Liver (tissue), 9 donors: ENCODE measurements around the gene CNOT11. TPM values are rescaled to one million over a fixed set of nuclear protein-coding genes. Genes with fewer than 3 reads are reported as not detected.

Experiments
- DNase-seq: peaks from one replicate; pipeline ENCODE4 v3.0.0-alpha.2; 2017; ENCODE audit warnings: low spot score
- H3K27ac ChIP-seq, 2 donors: one replicate each; pipeline ENCODE4 v1.7.0; 2013; ENCODE audit warnings: inconsistent platforms in 2 of 2, low read length in 2 of 2, control low read depth in 1 of 2, low read depth in 1 of 2, mild to moderate bottlenecking in 1 of 2
- H3K27me3 ChIP-seq, 4 donors: one replicate each; pipeline versions ENCODE4 v1.6.1 to v1.7.0; 2013; ENCODE audit warnings: low read length in 3 of 4, inconsistent platforms in 1 of 4, mild to moderate bottlenecking in 1 of 4, moderate library complexity in 1 of 4; ENCODE audit not compliant: control insufficient read depth in 4 of 4, insufficient read depth in 4 of 4
- H3K36me3 ChIP-seq, 4 donors: one replicate each; pipeline versions ENCODE4 v1.6.1 to v1.7.0; 2013; ENCODE audit warnings: low read length in 3 of 4, mild to moderate bottlenecking in 3 of 4, low read depth in 1 of 4, moderate library complexity in 1 of 4; ENCODE audit not compliant: control insufficient read depth in 4 of 4, insufficient read depth in 3 of 4
- H3K4me1 ChIP-seq, 4 donors: one replicate each; pipeline versions ENCODE4 v1.6.1 to v1.7.0; 2013; ENCODE audit warnings: low read length in 3 of 4, mild to moderate bottlenecking in 3 of 4, moderate library complexity in 1 of 4; ENCODE audit not compliant: control insufficient read depth in 4 of 4, insufficient read depth in 4 of 4
- H3K4me3 ChIP-seq, 3 donors: one replicate each; pipeline versions ENCODE4 v1.6.1 to v1.7.0; 2013; ENCODE audit warnings: low read length in 3 of 3, control low read depth in 1 of 3, low read depth in 1 of 3, mild to moderate bottlenecking in 1 of 3
- H3K9ac ChIP-seq, 2 donors: one replicate each; pipeline ENCODE4 v1.7.0; 2013; ENCODE audit warnings: low read length in 2 of 2, mild to moderate bottlenecking in 2 of 2, moderate library complexity in 2 of 2, control low read depth in 1 of 2, low read depth in 1 of 2
- H3K9me3 ChIP-seq, 4 donors: one replicate each; pipeline versions ENCODE4 v1.6.1 to v1.7.0; 2013; ENCODE audit warnings: low read length in 3 of 4; ENCODE audit not compliant: control insufficient read depth in 4 of 4
- ATF3 ChIP-seq: IDR thresholded peaks from 2 replicates; pipeline ENCODE4 v1.6.1; 2016; ENCODE audit warnings: antibody characterized with exemption
- CTCF ChIP-seq: fragments of 150-350 bp; IDR thresholded peaks from 2 replicates; pipeline ENCODE4 v1.5.1; 2017; ENCODE audit warnings: improper control_type of control experiment, low read depth, low read length; ENCODE audit not compliant: missing input control
- EGR1 ChIP-seq, 2 donors: IDR thresholded peaks; 2 replicates each; pipeline ENCODE4 v1.6.1; 2016 to 2018; ENCODE audit warnings: antibody characterized with exemption in 2 of 2, low read depth in 2 of 2
- FOXA1 ChIP-seq: IDR thresholded peaks from 2 replicates; pipeline ENCODE4 v1.6.1; 2016; ENCODE audit warnings: antibody characterized with exemption
- FOXA2 ChIP-seq: IDR thresholded peaks from 2 replicates; pipeline ENCODE4 v1.6.1; 2016; ENCODE audit warnings: antibody characterized with exemption
- GABPA ChIP-seq, 2 donors: IDR thresholded peaks in 1 of 2; conservative IDR thresholded peaks in 1 of 2; 2 replicates each; pipeline ENCODE4 v1.6.1; 2016; ENCODE audit warnings: antibody characterized with exemption in 2 of 2, mild to moderate bottlenecking in 1 of 2, moderate library complexity in 1 of 2
- HNF4A ChIP-seq, 2 donors: conservative IDR thresholded peaks; 2 replicates each; pipeline ENCODE4 v1.6.1; 2016; ENCODE audit warnings: antibody characterized with exemption in 2 of 2, mild to moderate bottlenecking in 2 of 2
- HNF4G ChIP-seq: IDR thresholded peaks from 2 replicates; pipeline ENCODE4 v1.6.1; 2016; ENCODE audit warnings: antibody characterized with exemption
- NR2F2 ChIP-seq: IDR thresholded peaks from 2 replicates; pipeline ENCODE4 v1.6.1; 2016; ENCODE audit warnings: antibody characterized with exemption
- RAD21 ChIP-seq, 2 donors: IDR thresholded peaks; 2 replicates each; pipeline ENCODE4 v1.6.1; 2016; ENCODE audit warnings: antibody characterized with exemption in 2 of 2, mild to moderate bottlenecking in 2 of 2
- REST ChIP-seq: IDR thresholded peaks from 2 replicates; pipeline ENCODE4 v1.6.1; 2016; ENCODE audit warnings: antibody characterized with exemption, mild to moderate bottlenecking
- RXRA ChIP-seq, 2 donors: IDR thresholded peaks; 2 replicates each; pipeline ENCODE4 v1.6.1; 2017 to 2018; ENCODE audit warnings: antibody characterized with exemption in 2 of 2, mild to moderate bottlenecking in 1 of 2
- SP1 ChIP-seq: IDR thresholded peaks from 2 replicates; pipeline ENCODE4 v1.6.1; 2018; ENCODE audit warnings: antibody characterized with exemption, mild to moderate bottlenecking
- TAF1 ChIP-seq: conservative IDR thresholded peaks from 2 replicates; pipeline ENCODE4 v1.6.1; 2016; ENCODE audit warnings: antibody characterized with exemption, mild to moderate bottlenecking
- YY1 ChIP-seq: IDR thresholded peaks from 2 replicates; pipeline ENCODE4 v1.6.1; 2016; ENCODE audit warnings: antibody characterized with exemption, mild to moderate bottlenecking
- WGBS: extraction: QIAGEN DNeasy Blood & Tissue Kit; methylation state at CpG from one replicate; pipeline ENCODE4 v1.1.7; 2013; 5-methylcytosine and 5-hydroxymethylcytosine counted together
- polyA plus RNA-seq, 2 donors: library from polyadenylated mRNA; stranded (reverse) in 1 of 2; unstranded in 1 of 2; fragments of 200-250 nt in 1 of 2; fragments of >200 nt in 1 of 2; fragmentation: Nextera tagmentation in 1 of 2; extraction: Ambion mirVana in 1 of 2; gene quantifications; one replicate each; pipeline versions ENCODE4 v1.2.1 to v1.2.3, GENCODE V29; 2013 to 2015
- total RNA-seq, 2 donors: library from RNA; depleted of rRNA; stranded (reverse); fragments of >200 nt; gene quantifications; one replicate each; pipeline ENCODE4 v1.2.3, GENCODE V29; 2014
- donor health status: healthy.
- donor health status: healthy.
- donor health status: healthy.
- donor health status: healthy.
- donor health status: healthy.

CNOT11 gene
- total and polyA plus RNA-seq, 4 donors, result 9.8 to 14.3 (median 13.5) TPM

GRCh38 chr2:101251844-101252407 lies 760 bp upstream of the CNOT11 start:
- Histone ChIP-seq H3K27ac (peak overlapping the region; percentile 85 to 89), H3K27me3 (no peaks in the 10 kb centered on the region), H3K36me3 (peaks cover 0 to 2% (median 0%) of the 10 kb centered on the region in 4 donors), H3K4me1 (peaks cover 0 to 23% (median 18%) of the 10 kb centered on the region in 4 donors), H3K4me3 (peak overlapping the region; percentile 50 to 68 (median 67)), H3K9me3 (no peaks in the 10 kb centered on the region), H3K9ac (peak overlapping the region; percentile 43 to 72)
- DNase-seq, result no peak
- TF ChIP-seq RAD21 (IDR thresholded peaks at IDR 0.05) (peak; percentile 43 to 62), CTCF (peak; percentile 45), HNF4A (conservative IDR thresholded peaks at IDR 0.05) (no peak)
- WGBS, result 25% methylated on average over 16 of the region's 16 CpGs

GRCh38 chr2:101253013-101253702 lies 472 bp downstream of the CNOT11 start:
- Histone ChIP-seq H3K9me3 (no peaks in the 10 kb centered on the region), H3K4me1 (peaks cover 0 to 23% (median 18%) of the 10 kb centered on the region in 4 donors), H3K9ac (peak overlapping the region; percentile 79 to 99), H3K27me3 (no peaks in the 10 kb centered on the region), H3K4me3 (peak overlapping the region; percentile 94 to 98 (median 95)), H3K27ac (peak overlapping the region; percentile 89 to 91), H3K36me3 (peaks cover 0 to 3% (median 2%) of the 10 kb centered on the region in 4 donors)
- DNase-seq, result peak; percentile 64
- under 1% methylated on average over 65 of the region's 65 CpGs for WGBS
- peak in 1 of 2 donors; percentile 7 for TF ChIP-seq RAD21 (IDR thresholded peaks at IDR 0.05)
- TF ChIP-seq HNF4G, result no peak
- no peak for TF ChIP-seq HNF4A (conservative IDR thresholded peaks at IDR 0.05)
- TF ChIP-seq ATF3, result no peak
- no peak for TF ChIP-seq GABPA (IDR thresholded peaks at IDR 0.05 in 1 of 2, conservative IDR thresholded peaks at IDR 0.05 in 1 of 2)

GRCh38 chr2:101253703-101254450 lies 1.2 kb downstream of the CNOT11 start:
- peaks cover 2 to 7% (median 3%) of the 10 kb centered on the region in 4 donors for H3K36me3 ChIP-seq
- H3K27me3 ChIP-seq, result no peaks in the 10 kb centered on the region
- no peak for DNase-seq
- no peaks in the 10 kb centered on the region for H3K9me3 ChIP-seq
- H3K4me1 ChIP-seq, result peaks cover 0 to 23% (median 18%) of the 10 kb centered on the region in 4 donors
- no peak for TF ChIP-seq YY1
- TF ChIP-seq HNF4A (conservative IDR thresholded peaks at IDR 0.05), result no peak
- TF ChIP-seq EGR1 (IDR thresholded peaks at IDR 0.05; ENCODE audit: low read depth in 2 of 2), result no peak
- TF ChIP-seq REST, result no peak
- TF ChIP-seq CTCF, result no peak
- no peak for TF ChIP-seq FOXA2
- no peak for TF ChIP-seq ATF3
- no peak for TF ChIP-seq RXRA (IDR thresholded peaks at IDR 0.05)
- no peak for TF ChIP-seq NR2F2
- TF ChIP-seq FOXA1, result no peak
- no peak for TF ChIP-seq HNF4G
- TF ChIP-seq TAF1, result no peak
- no peak for TF ChIP-seq SP1
- WGBS, result 24% methylated on average over 17 of the region's 17 CpGs
- peak overlapping the region; percentile 94 to 98 (median 95) for H3K4me3 ChIP-seq
- H3K27ac ChIP-seq, result peak overlapping the region; percentile 89 to 91
- peak overlapping the region; percentile 79 to 99 for H3K9ac ChIP-seq
